ENCODE measurements around the gene REV3L. TPM values are rescaled to one million over a fixed set of nuclear protein-coding genes. Genes with fewer than 3 reads are reported as not detected.

Gene REV3L
- total RNA-seq, 2 experiments from 2014 or later = 20.1 to 27.6 TPM

- Mint-ChIP-seq H3K27me3 (no peaks in the 10 kb centered on the region), H3K27ac (no peak overlapping the region), H3K4me1 (ENCODE audit: low read depth) (peaks cover 15% of the 10 kb centered on the region), H3K9me3 (no peaks in the 10 kb centered on the region), H3K36me3 (ENCODE audit: low read depth) (peaks cover 5% of the 10 kb centered on the region), H3K4me3 (no peak overlapping the region)
- TF ChIP-seq CTCF (IDR thresholded peaks at IDR 0.05) = no peak
- intact Hi-C loops (cut with micrococcal nuclease) = no loop called here
- DNase-seq (no peak), ATAC-seq (no peak)
- POLR2A ChIA-PET = no interaction called here
- CTCF ChIA-PET = no interaction called here
Measured at GRCh38 chr6:111450636-111451035, 32.4 kb downstream of the REV3L start.

- Mint-ChIP-seq H3K9me3 (no peaks in the 10 kb centered on the region), H3K4me3 (no peak overlapping the region), H3K36me3 (ENCODE audit: low read depth) (peaks cover 4% of the 10 kb centered on the region), H3K27ac (no peak overlapping the region), H3K27me3 (no peaks in the 10 kb centered on the region), H3K4me1 (ENCODE audit: low read depth) (peaks cover 16% of the 10 kb centered on the region)
- POLR2A ChIA-PET = no interaction called here
- CTCF ChIA-PET = no interaction called here
- ATAC-seq = no peak
- intact Hi-C loops (cut with micrococcal nuclease) = no loop called here
- DNase-seq = no peak
- no peak for TF ChIP-seq CTCF (IDR thresholded peaks at IDR 0.05)
Measured at GRCh38 chr6:111450087-111450486, 32.9 kb downstream of the REV3L start.

GRCh38 chr6:111449129-111449528 lies 33.9 kb downstream of the REV3L start:
- H3K27me3 Mint-ChIP-seq = no peaks in the 10 kb centered on the region
- POLR2A ChIA-PET = no interaction called here
- ATAC-seq (no peak), DNase-seq (no peak)
- H3K27ac Mint-ChIP-seq = no peak overlapping the region
- intact Hi-C loops (cut with micrococcal nuclease) = no loop called here
- H3K9me3 Mint-ChIP-seq = no peaks in the 10 kb centered on the region
- TF ChIP-seq CTCF (IDR thresholded peaks at IDR 0.05) = no peak
- peaks cover 4% of the 10 kb centered on the region for H3K36me3 Mint-ChIP-seq (ENCODE audit: low read depth)
- CTCF ChIA-PET = no interaction called here
- H3K4me3 Mint-ChIP-seq = no peak overlapping the region
- peaks cover 18% of the 10 kb centered on the region for H3K4me1 Mint-ChIP-seq (ENCODE audit: low read depth)

- POLR2A ChIA-PET = no interaction called here
- no peaks in the 10 kb centered on the region for H3K27me3 Mint-ChIP-seq
- intact Hi-C loops (cut with micrococcal nuclease) = no loop called here
- no peak for TF ChIP-seq CTCF (IDR thresholded peaks at IDR 0.05)
- CTCF ChIA-PET = no interaction called here
- H3K9me3 Mint-ChIP-seq = no peaks in the 10 kb centered on the region
- H3K36me3 Mint-ChIP-seq (ENCODE audit: low read depth) = peaks cover 4% of the 10 kb centered on the region
- H3K4me3 Mint-ChIP-seq = no peak overlapping the region
- DNase-seq (no peak), ATAC-seq (no peak)
- H3K4me1 Mint-ChIP-seq (ENCODE audit: low read depth) = peaks cover 24% of the 10 kb centered on the region
- H3K27ac Mint-ChIP-seq = no peak overlapping the region
Measured at GRCh38 chr6:111447051-111447450, 36.0 kb downstream of the REV3L start.

- TF ChIP-seq CTCF (IDR thresholded peaks at IDR 0.05) = no peak
- CTCF ChIA-PET = interaction anchor here (0.6 kb wide), 1 partner anchor 23 kb away, joined by 3 read pairs; no protein-coding TSS in a partner anchor
- H3K36me3 Mint-ChIP-seq (ENCODE audit: low read depth) = peaks cover 4% of the 10 kb centered on the region
- ATAC-seq (no peak), DNase-seq (no peak)
- no peaks in the 10 kb centered on the region for H3K27me3 Mint-ChIP-seq
- H3K4me1 Mint-ChIP-seq (ENCODE audit: low read depth) = peaks cover 24% of the 10 kb centered on the region
- H3K4me3 Mint-ChIP-seq = no peak overlapping the region
- no peaks in the 10 kb centered on the region for H3K9me3 Mint-ChIP-seq
- intact Hi-C loops (cut with micrococcal nuclease) = no loop called here
- H3K27ac Mint-ChIP-seq = no peak overlapping the region
- POLR2A ChIA-PET = no interaction called here
Measured at GRCh38 chr6:111445861-111446267, 37.2 kb downstream of the REV3L start.

All from activated CD8-positive, alpha-beta T cell treated with anti-CD3 and anti-CD28 coated beads for 36 hours (primary cell).